Measurements from ENCODE around the gene JMJD8. TPM values are rescaled to one million over a fixed set of nuclear protein-coding genes. Genes with fewer than 3 reads are reported as not detected.
A peak's percentile ranks its signal among the peaks of the same experiment; 100 is the strongest.

JMJD8 gene
- total RNA-seq, 1 experiment from 2014 or later: 33.4 TPM

DNA sequence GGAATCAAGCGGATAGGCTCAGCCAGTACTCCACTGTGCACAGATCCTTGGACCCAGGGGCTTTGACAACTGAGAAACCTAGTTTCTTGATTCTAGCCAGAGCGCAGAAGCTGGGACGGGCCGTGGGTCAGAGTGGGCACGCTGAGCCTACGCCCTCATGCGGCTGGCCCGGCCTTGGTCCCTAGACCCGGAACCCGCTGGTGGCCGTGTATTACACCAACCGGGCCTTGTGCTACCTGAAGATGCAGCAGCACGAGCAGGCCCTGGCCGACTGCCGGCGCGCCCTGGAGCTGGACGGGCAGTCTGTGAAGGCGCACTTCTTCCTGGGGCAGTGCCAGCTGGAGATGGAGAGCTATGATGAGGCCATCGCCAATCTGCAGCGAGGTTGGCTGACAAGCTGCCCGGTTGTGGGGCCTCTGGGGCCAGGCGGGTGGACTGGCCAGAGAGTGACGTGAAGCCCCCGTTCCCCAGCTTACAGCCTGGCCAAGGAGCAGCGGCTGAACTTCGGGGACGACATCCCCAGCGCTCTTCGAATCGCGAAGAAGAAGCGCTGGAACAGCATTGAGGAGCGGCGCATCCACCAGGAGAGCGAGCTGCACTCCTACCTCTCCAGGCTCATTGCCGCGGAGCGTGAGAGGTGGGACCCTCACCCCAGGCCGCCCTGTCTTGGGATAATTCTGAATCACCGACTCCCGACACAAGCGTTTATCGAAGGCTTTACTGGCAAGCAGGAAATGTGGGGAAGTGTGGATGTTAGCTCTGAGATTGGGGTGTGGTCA lies 3.0 kb downstream of the JMJD8 start:
- Mint-ChIP-seq H3K27ac (ENCODE audit: low read depth, unreplicated experiment) (peak overlapping the region; percentile 57), H3K9me3 (ENCODE audit: unreplicated experiment) (no peaks in the 10 kb centered on the region), H3K27me3 (ENCODE audit: insufficient read depth, unreplicated experiment) (no peaks in the 10 kb centered on the region), H3K36me3 (ENCODE audit: insufficient read depth, unreplicated experiment) (peaks cover 53% of the 10 kb centered on the region), H3K4me3 (ENCODE audit: unreplicated experiment) (peak overlapping the region; percentile 76), H3K4me1 (ENCODE audit: insufficient read depth, unreplicated experiment) (peaks cover 6% of the 10 kb centered on the region)
- POLR2A ChIA-PET: interaction anchor here (0.6 to 3.9 kb wide), 20 partner anchors 9 to 154 kb away, joined by 3 to 32 read pairs (median 6); partner anchors contain the start of genes ANTKMT, CAPN15, CCDC78 and FBXL16
- no TSS peak for BruUV-seq (replicated peaks)
- intact Hi-C loops (cut with micrococcal nuclease): no loop called here
- DNase-seq (ENCODE audit: unreplicated experiment): peak; percentile 61
- CTCF ChIA-PET: interaction anchor here (0.6 to 1.8 kb wide), 4 partner anchors 13 to 103 kb away, joined by 3 to 9 read pairs (median 4); partner anchors contain the start of gene RHOT2
- no peak for TF ChIP-seq CTCF (IDR thresholded peaks at IDR 0.05; ENCODE audit: unreplicated experiment)

DNA sequence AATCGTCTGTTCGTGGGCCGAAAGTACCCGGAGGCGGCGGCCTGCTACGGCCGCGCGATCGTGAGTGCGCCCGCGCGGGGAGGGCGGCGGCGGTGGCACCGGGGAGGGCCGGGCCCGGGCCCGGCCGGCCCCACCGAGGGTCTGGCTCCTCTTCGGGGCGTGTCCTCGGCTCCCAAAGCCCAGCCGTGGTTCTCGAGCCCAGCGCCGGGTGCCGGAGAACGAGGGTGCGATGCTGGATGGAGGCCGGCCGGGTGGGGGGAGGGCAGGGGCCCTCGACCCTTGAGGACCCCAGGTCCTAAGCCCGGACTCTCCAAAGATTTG lies 3.5 kb downstream of the JMJD8 start:
- TF ChIP-seq CTCF (IDR thresholded peaks at IDR 0.05; ENCODE audit: unreplicated experiment): no peak
- POLR2A ChIA-PET: interaction anchor here (0.7 to 3.9 kb wide), 19 partner anchors 9 to 747 kb away, joined by 3 to 32 read pairs (median 6); partner anchors contain the start of genes ANTKMT, CAPN15, CCDC78 and FBXL16
- intact Hi-C loops (cut with micrococcal nuclease): no loop called here
- H3K36me3 Mint-ChIP-seq (ENCODE audit: insufficient read depth, unreplicated experiment): peaks cover 56% of the 10 kb centered on the region
- CTCF ChIA-PET: interaction anchor here (0.6 to 1.8 kb wide), 3 partner anchors 13 to 257 kb away, joined by 3 to 9 read pairs (median 4); partner anchors contain the start of gene RHOT2
- no peak overlapping the region for H3K27ac Mint-ChIP-seq (ENCODE audit: low read depth, unreplicated experiment)
- H3K4me1 Mint-ChIP-seq (ENCODE audit: insufficient read depth, unreplicated experiment): no peaks in the 10 kb centered on the region
- no peaks in the 10 kb centered on the region for H3K27me3 Mint-ChIP-seq (ENCODE audit: insufficient read depth, unreplicated experiment)
- no peak for DNase-seq (ENCODE audit: unreplicated experiment)
- BruUV-seq (replicated peaks): no TSS peak
- no peaks in the 10 kb centered on the region for H3K9me3 Mint-ChIP-seq (ENCODE audit: unreplicated experiment)
- peak overlapping the region; percentile 76 for H3K4me3 Mint-ChIP-seq (ENCODE audit: unreplicated experiment)

DNA sequence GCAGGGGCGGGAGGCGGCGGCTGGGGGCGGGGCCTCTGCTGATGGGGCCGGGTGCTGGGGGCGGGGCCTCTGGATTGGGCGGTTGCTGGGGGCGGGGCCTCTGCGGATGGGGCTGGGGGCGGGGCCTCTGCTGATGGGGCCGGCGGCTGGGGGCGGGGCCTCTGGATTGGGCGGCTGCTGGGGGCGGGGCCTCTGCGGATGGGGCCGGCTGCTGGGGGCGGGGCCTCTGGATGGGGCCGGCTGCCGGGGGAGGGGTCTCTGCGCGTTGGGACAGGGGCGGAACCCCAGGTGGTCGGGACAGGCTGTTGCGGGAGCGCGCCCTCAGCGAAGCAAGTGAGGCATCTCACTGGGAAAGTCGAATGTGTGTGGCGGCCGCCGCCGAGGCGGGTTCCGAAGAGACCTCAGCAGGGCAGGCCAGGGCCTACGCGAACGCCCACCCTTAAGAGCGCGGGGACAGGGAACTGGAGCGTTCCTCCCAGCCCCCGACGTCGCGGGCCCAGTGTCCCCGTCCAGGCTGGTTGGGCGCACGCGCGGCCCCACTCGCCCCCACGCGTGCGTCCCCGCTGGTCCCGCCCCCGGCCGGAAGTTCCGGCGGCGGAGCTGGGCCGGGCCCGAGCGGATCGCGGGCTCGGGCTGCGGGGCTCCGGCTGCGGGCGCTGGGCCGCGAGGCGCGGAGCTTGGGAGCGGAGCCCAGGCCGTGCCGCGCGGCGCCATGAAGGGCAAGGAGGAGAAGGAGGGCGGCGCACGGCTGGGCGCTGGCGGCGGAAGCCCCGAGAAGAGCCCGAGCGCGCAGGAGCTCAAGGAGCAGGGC lies 4.1 kb downstream of the JMJD8 start, which contains the start of gene STUB1:
Gene STUB1 (plus strand): TSS at position 597 of the 811 bp plus-strand sequence. CDS start 116 bp downstream, at position 713.
- BruUV-seq (replicated peaks): no TSS peak
- DNase-seq (ENCODE audit: unreplicated experiment): peak; percentile 81
- intact Hi-C loops (cut with micrococcal nuclease): no loop called here
- H3K27me3 Mint-ChIP-seq (ENCODE audit: insufficient read depth, unreplicated experiment): no peaks in the 10 kb centered on the region
- peaks cover 56% of the 10 kb centered on the region for H3K36me3 Mint-ChIP-seq (ENCODE audit: insufficient read depth, unreplicated experiment)
- H3K27ac Mint-ChIP-seq (ENCODE audit: low read depth, unreplicated experiment): no peak within 1 kb of the TSS
- CTCF ChIA-PET: interaction anchor here (1.0 kb wide), 1 partner anchor 257 kb away, joined by 4 read pairs; no protein-coding TSS in a partner anchor
- peak within 1 kb of the TSS; percentile 76 for H3K4me3 Mint-ChIP-seq (ENCODE audit: unreplicated experiment)
- no peak for TF ChIP-seq CTCF (IDR thresholded peaks at IDR 0.05; ENCODE audit: unreplicated experiment)
- POLR2A ChIA-PET: interaction anchor here (0.7 to 3.9 kb wide), 19 partner anchors 10 to 747 kb away, joined by 3 to 32 read pairs (median 6); partner anchors contain the start of genes CAPN15, CCDC78, FBXL16 and HAGHL
- no peaks in the 10 kb centered on the region for H3K9me3 Mint-ChIP-seq (ENCODE audit: unreplicated experiment)
- no peaks in the 10 kb centered on the region for H3K4me1 Mint-ChIP-seq (ENCODE audit: insufficient read depth, unreplicated experiment)

All from MCF 10A (cell line).